Measurements from ENCODE around the gene ULK4.

Gene ULK4

GRCh38 chr3:41526995-41527573 is 434.8 kb downstream of the ULK4 start:
- TF ChIP-seq ZFX (IDR thresholded peaks at IDR 0.05), result no peak
- no peak for TF ChIP-seq CTCF (conservative IDR thresholded peaks at IDR 0.05)
- no peak overlapping the region for H3K27ac ChIP-seq

DNA sequence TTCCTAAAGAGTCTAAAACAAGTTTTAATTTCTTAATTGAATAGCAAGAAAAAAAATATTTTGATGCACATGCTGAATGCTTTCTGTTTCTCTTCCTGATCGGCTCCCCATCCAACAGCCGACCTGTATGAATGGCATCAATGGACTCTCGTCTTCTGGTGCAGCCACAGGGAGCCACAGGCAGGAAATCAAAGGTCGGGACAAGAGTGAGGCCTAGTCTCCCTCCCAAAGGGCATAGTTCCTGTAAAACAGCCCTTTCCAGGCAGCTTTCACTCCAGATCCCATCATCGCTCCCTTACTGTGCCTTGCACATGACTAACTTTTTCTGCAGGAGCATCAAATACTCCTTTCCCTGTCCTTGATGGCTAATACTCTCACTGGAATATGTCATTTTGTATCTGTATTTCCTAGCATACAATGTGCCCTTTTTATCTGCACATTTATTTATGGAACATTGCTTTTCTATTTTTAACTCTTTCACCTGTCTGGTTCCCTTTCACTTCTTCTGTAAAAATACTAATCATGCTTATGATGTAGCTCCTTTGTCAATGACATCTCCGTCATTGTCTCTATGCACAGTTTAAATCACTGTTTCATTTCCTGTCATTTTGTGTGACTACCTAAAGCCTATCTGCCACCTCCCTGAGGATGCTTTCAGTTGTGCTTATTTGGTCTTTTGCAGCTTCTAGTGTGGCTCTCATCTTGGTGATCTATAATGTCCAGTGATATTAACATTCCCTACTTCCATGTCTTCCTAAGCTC is 436.4 kb downstream of the ULK4 start:
- no peak for TF ChIP-seq CTCF (conservative IDR thresholded peaks at IDR 0.05)
- no peak overlapping the region for H3K27ac ChIP-seq

GRCh38 chr3:41523897-41524296 is 438.0 kb downstream of the ULK4 start:
- H3K27ac ChIP-seq, result no peak overlapping the region
- TF ChIP-seq ZFX (IDR thresholded peaks at IDR 0.05), result no peak
- no peak for TF ChIP-seq CTCF (conservative IDR thresholded peaks at IDR 0.05)

DNA sequence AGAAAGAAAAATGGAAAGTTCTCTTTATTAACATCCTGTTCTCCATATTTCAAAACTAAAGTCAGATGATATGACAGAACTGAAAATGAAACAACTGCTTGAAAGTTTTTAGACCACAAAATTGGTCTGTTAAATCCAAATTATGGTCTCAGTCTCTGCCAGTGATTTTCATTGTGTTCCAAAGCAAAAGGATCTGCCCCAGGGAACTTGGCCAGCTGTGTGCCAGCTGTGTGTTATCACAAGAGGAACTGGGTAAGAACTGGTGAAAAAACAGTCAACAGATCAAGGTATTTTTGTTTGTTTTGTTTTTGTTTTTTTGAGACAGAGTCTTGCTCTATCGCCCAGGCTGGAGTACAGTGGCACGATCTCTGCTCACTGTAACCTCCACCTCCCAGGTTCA is 439.3 kb downstream of the ULK4 start:
- H3K27ac ChIP-seq, result no peak overlapping the region
- TF ChIP-seq ZFX (IDR thresholded peaks at IDR 0.05) (no peak), CTCF (conservative IDR thresholded peaks at IDR 0.05) (no peak)

DNA sequence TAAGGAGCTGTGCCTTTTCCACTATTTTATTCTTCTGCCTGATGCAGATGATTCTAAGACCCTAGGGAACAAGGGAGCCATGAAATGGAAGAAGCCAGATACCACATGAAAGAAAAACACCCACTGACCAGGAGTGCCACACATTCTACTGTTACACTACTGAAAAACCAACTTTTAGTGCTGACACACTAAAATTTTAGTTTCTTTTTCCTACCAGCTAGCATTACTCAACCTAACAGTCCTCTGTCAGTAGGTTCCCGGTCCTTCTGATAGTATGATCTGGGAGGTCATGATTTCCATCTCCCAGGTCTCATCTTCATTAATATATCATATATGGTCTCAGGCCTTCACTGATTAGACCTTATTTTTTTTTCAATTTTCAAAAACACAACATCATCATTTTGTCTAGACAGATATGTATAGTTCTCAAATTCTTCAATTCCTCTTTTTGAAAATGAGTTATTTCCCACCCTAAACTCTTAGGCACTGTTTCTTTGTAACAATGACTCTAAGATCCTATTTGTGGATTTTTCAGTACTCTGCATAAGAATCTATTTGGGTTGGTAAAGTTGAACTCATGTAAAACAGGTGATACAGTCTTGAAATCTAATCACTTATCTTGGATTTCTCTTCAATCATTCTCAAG is 440.8 kb downstream of the ULK4 start:
- H3K27ac ChIP-seq, result no peak overlapping the region
- no peak for TF ChIP-seq CTCF (conservative IDR thresholded peaks at IDR 0.05)
- TF ChIP-seq ZFX (IDR thresholded peaks at IDR 0.05), result no peak

DNA sequence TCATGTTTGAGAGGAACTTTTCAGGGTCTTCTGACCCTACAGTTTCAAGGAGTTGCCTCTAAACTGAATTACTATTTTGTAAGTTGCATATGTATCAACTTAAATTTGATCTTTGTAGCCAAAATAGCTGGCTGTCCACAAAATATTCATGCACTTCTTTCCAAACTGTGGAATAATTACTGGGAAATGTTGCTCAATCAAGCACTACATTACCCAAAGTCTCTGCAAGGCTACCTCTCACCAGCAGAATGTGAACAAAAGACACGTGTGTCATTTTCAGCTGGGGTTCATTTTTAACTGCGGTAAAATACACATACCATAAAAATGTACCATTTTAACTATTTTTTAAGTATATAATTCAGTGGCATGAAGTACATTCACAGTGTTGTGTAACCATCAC is 442.2 kb downstream of the ULK4 start:
- no peak overlapping the region for H3K27ac ChIP-seq
- TF ChIP-seq ZFX (IDR thresholded peaks at IDR 0.05) (no peak), CTCF (conservative IDR thresholded peaks at IDR 0.05) (no peak)

- no peak for TF ChIP-seq ZFX (IDR thresholded peaks at IDR 0.05)
- TF ChIP-seq CTCF (conservative IDR thresholded peaks at IDR 0.05), result no peak
- no peak overlapping the region for H3K27ac ChIP-seq
These were observed 443.3 kb downstream of the ULK4 start for GRCh38 chr3:41518626-41519025.

Measured in C4-2B (cell line).